K562 treated with DMSO at 1 percent for 12 hours (cell line): ENCODE results near the gene PUS10. TPM values are rescaled to one million over a fixed set of nuclear protein-coding genes. Genes with fewer than 3 reads are reported as not detected.

Source experiments
- total RNA-seq: library from RNA; unstranded; fragments of 300-600 nt; gene quantifications from 2 replicates; pipeline ENCODE4 v1.2.3, GENCODE V29; 2022; ENCODE audit not compliant: insufficient read depth

The PUS10 gene, protein sequence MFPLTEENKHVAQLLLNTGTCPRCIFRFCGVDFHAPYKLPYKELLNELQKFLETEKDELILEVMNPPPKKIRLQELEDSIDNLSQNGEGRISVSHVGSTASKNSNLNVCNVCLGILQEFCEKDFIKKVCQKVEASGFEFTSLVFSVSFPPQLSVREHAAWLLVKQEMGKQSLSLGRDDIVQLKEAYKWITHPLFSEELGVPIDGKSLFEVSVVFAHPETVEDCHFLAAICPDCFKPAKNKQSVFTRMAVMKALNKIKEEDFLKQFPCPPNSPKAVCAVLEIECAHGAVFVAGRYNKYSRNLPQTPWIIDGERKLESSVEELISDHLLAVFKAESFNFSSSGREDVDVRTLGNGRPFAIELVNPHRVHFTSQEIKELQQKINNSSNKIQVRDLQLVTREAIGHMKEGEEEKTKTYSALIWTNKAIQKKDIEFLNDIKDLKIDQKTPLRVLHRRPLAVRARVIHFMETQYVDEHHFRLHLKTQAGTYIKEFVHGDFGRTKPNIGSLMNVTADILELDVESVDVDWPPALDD
- 3.7 and 7.7 TPM in 2 replicates for total RNA-seq

DNA sequence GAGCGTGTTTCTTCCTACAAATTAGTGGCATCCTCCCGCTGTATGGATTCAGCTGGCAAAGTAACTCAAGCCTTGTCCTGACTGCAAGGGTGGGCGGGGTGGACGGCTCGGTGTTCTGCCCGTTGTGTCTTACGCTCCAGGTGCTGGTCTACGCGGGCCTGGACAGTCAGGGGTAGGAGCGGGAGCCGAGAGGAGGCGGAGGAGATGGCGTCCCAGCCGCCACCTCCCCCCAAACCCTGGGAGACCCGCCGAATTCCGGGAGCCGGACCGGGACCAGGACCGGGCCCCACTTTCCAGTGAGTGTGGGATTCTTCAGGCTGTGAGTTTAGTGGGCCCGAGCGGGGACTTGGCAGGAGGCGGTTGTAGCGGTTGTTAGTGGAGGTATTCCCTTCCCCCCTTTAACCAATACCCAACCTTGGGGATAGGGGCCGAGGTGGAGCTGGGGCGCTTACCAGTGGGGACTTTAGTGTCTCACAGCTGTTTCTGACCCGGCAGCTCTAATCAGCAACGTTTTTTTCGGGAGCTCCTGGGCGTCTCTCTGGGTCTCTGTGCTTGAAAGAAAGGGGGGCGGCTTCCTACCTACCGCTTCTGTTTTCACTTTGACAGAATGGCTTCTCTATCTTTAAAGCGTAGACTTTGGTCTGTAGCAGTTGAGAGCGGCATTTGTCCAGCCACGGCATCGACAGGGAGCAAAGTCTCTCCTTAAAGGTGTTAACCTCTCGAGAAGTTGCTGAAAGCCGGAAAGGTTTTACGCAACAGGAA is at the start of gene PUS10, which contains the start of gene PEX13:
TSS of gene PUS10 (minus strand) at position 700 of the 762 bp plus-strand sequence. CDS start 6,365 bp downstream, outside the sequence.
TSS of gene PEX13 (plus strand) at position 165 of the 762 bp plus-strand sequence. CDS start at position 205, 40 bp downstream.

GRCh38 chr2:61065714-61066709 is 48.0 kb upstream of the PUS10 start, which contains the start of gene SANBR:
Gene SANBR (plus strand): TSS chr2:61065871. CDS start chr2:61070351, 4,480 bp downstream.

Other genes starting within 250 kb of the PUS10 start
- gene REL, start 136.7 kb downstream of the PUS10 start, total RNA-seq: 0.31 and 5.2 TPM in 2 replicates
- 4.8 and 11.7 TPM in 2 replicates for gene PEX13, start 535 bp downstream of the PUS10 start, total RNA-seq
- gene SANBR, start 47.6 kb upstream of the PUS10 start, total RNA-seq: 3.0 and 5.8 TPM in 2 replicates
- gene C2orf74, start 143.9 kb upstream of the PUS10 start, total RNA-seq: not detected in 2 replicates